Measurements from ENCODE around the gene ASF1A. TPM values are rescaled to one million over a fixed set of nuclear protein-coding genes. Genes with fewer than 3 reads are reported as not detected.

Gene ASF1A
- total and polyA plus RNA-seq, 9 of the 15 experiments (the other 6 are each of a cell fraction or from before 2014, with no cell fraction given) = 31.5 to 45.3 (median 34.8) TPM

GRCh38 chr6:118896339-118897136 lies 2.6 kb downstream of the ASF1A start (continued):
- TF ChIP-seq, protein P1, sequence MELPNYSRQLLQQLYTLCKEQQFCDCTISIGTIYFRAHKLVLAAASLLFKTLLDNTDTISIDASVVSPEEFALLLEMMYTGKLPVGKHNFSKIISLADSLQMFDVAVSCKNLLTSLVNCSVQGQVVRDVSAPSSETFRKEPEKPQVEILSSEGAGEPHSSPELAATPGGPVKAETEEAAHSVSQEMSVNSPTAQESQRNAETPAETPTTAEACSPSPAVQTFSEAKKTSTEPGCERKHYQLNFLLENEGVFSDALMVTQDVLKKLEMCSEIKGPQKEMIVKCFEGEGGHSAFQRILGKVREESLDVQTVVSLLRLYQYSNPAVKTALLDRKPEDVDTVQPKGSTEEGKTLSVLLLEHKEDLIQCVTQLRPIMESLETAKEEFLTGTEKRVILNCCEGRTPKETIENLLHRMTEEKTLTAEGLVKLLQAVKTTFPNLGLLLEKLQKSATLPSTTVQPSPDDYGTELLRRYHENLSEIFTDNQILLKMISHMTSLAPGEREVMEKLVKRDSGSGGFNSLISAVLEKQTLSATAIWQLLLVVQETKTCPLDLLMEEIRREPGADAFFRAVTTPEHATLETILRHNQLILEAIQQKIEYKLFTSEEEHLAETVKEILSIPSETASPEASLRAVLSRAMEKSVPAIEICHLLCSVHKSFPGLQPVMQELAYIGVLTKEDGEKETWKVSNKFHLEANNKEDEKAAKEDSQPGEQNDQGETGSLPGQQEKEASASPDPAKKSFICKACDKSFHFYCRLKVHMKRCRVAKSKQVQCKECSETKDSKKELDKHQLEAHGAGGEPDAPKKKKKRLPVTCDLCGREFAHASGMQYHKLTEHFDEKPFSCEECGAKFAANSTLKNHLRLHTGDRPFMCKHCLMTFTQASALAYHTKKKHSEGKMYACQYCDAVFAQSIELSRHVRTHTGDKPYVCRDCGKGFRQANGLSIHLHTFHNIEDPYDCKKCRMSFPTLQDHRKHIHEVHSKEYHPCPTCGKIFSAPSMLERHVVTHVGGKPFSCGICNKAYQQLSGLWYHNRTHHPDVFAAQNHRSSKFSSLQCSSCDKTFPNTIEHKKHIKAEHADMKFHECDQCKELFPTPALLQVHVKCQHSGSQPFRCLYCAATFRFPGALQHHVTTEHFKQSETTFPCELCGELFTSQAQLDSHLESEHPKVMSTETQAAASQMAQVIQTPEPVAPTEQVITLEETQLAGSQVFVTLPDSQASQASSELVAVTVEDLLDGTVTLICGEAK (IDR thresholded peaks at IDR 0.05) = no peak
- TF ChIP-seq, protein P1 (CRISPR knock-in tag; IDR thresholded peaks at IDR 0.05) = no peak
- no peak for TF ChIP-seq POLR2AphosphoS2 (IDR thresholded peaks at IDR 0.05; ENCODE audit: low read length)
- TF ChIP-seq MYBL2 (IDR thresholded peaks at IDR 0.05; ENCODE audit: low read depth) = peak; percentile 59; the same call in 1 of the 2 replicates
- TF ChIP-seq MYBL2 (CRISPR knock-in tag; IDR thresholded peaks at IDR 0.05; ENCODE audit: borderline replicate concordance) = no peak
- TF ChIP-seq ZFP91 (CRISPR knock-in tag; IDR thresholded peaks at IDR 0.05) = no peak
- no peak for TF ChIP-seq RUNX1 (IDR thresholded peaks at IDR 0.05; ENCODE audit: low read depth)
- no peak for TF ChIP-seq TGIF2 (CRISPR knock-in tag; IDR thresholded peaks at IDR 0.05)
- TF ChIP-seq KLF1 (tag; IDR thresholded peaks at IDR 0.05) = no peak
- peak; percentile 53; the same call in 1 of the 2 replicates for TF ChIP-seq NBN (IDR thresholded peaks at IDR 0.05; ENCODE audit: low read depth)
- TF ChIP-seq GTF2F1 (IDR thresholded peaks at IDR 0.05; ENCODE audit: low read depth, low read length) = no peak
- 0 out of 2 replicates have a peak, but pooled peaks have one; percentile 15 for TF ChIP-seq GABPA (tag; conservative IDR thresholded peaks at IDR 0.05; ENCODE audit: low read depth)
- TF ChIP-seq NCOA2 (IDR thresholded peaks at IDR 0.05; ENCODE audit: partially characterized antibody in 2 of 2) = no peak
- no peak for TF ChIP-seq ZBTB1 (CRISPR knock-in tag; IDR thresholded peaks at IDR 0.05; ENCODE audit: borderline replicate concordance, low read depth)
- TF ChIP-seq TAF15 (IDR thresholded peaks at IDR 0.05; ENCODE audit: low read depth, low read length) = no peak
